WTC11 (cell line): ENCODE data around the gene FMC1. TPM values are rescaled to one million over a fixed set of nuclear protein-coding genes. Genes with fewer than 3 reads are reported as not detected.

Experiments used
- ATAC-seq: fragments of 200-7000 bp; cut with Tn5 transposase; 2 replicates; pipeline ENCODE4 v1.10.0; 2021; ENCODE audit warnings: mild to moderate bottlenecking, moderate library complexity
- CTCF ChIA-PET: fragments of 300-600 bp; sonication (Branson Sonifier 250); formaldehyde crosslinking; loops from one replicate; lab custom pipeline; 2021; ENCODE audit warnings: antibody characterized with exemption; lab: Charles Lee
- POLR2A ChIA-PET: fragments of 350-600 bp; sonication (Branson Sonifier 250); formaldehyde crosslinking; loops from one replicate; lab custom pipeline; 2021; ENCODE audit warnings: antibody characterized with exemption; lab: Charles Lee
- DNase-seq: peaks from one replicate; pipeline ENCODE4 v3.0.0; 2021; ENCODE audit warnings: low spot score
- H3K27ac Mint-ChIP-seq: 2 replicates; pipeline ENCODE4 v1.8.0; 2021; ENCODE audit warnings: mixed read lengths
- H3K27me3 Mint-ChIP-seq: 2 replicates; pipeline ENCODE4 v1.8.0; 2021; ENCODE audit warnings: low read depth, mild to moderate bottlenecking, moderate library complexity, mixed read lengths
- H3K36me3 Mint-ChIP-seq: 2 replicates; pipeline ENCODE4 v1.8.0; 2021; ENCODE audit warnings: mixed read lengths
- H3K4me1 Mint-ChIP-seq: 2 replicates; pipeline ENCODE4 v1.8.0; 2022; ENCODE audit warnings: mixed read lengths
- H3K4me3 Mint-ChIP-seq: 2 replicates; pipeline ENCODE4 v1.8.0; 2021; ENCODE audit warnings: mild to moderate bottlenecking, moderate library complexity, mixed read lengths
- H3K9me3 Mint-ChIP-seq: 2 replicates; pipeline ENCODE4 v1.8.0; 2021; ENCODE audit warnings: mixed read lengths
- CREM ChIP-seq: sonication (generic); formaldehyde crosslinking; IDR thresholded peaks from 2 replicates; pipeline ENCODE4 v1.8.1; 2022; ENCODE audit warnings: mild to moderate bottlenecking, missing genetic modification reagents, moderate library complexity
- FOXP1 ChIP-seq: sonication (generic); formaldehyde crosslinking; IDR thresholded peaks from 2 replicates; pipeline ENCODE4 v1.8.0; 2022; ENCODE audit warnings: missing genetic modification reagents, mild to moderate bottlenecking, moderate library complexity, borderline replicate concordance
- GRHL2 ChIP-seq: fragments of 250-450 bp; sonication (Bioruptor Pico); IDR thresholded peaks from 2 replicates; pipeline ENCODE4 v1.8.0; 2022; ENCODE audit warnings: mild to moderate bottlenecking, moderate library complexity; ENCODE audit not compliant: insufficient replicate concordance, severe bottlenecking
- IRF2 ChIP-seq: sonication (generic); formaldehyde crosslinking; IDR thresholded peaks from 2 replicates; pipeline ENCODE4 v1.8.0; 2022; ENCODE audit warnings: low read depth, missing genetic modification reagents, borderline replicate concordance
- JUN ChIP-seq: sonication (generic); formaldehyde crosslinking; IDR thresholded peaks from 2 replicates; pipeline ENCODE4 v1.8.0; 2023; ENCODE audit warnings: mild to moderate bottlenecking, missing genetic modification reagents
- NFATC4 ChIP-seq: fragments of 250-450 bp; sonication (Bioruptor Pico); IDR thresholded peaks from 2 replicates; pipeline ENCODE4 v1.9.0; 2021; ENCODE audit warnings: mild to moderate bottlenecking
- NFE2L1 ChIP-seq: sonication (generic); formaldehyde crosslinking; IDR thresholded peaks from 2 replicates; pipeline ENCODE4 v1.8.1; 2023; ENCODE audit warnings: missing genetic modification reagents
- PRRX2 ChIP-seq: fragments of 250-450 bp; sonication (Bioruptor Pico); IDR thresholded peaks from 2 replicates; pipeline ENCODE4 v1.8.0; 2021; ENCODE audit warnings: mild to moderate bottlenecking
- RELA ChIP-seq: sonication (generic); formaldehyde crosslinking; IDR thresholded peaks from 2 replicates; pipeline ENCODE4 v1.8.1; 2022; ENCODE audit warnings: missing genetic modification reagents, mild to moderate bottlenecking, borderline replicate concordance
- RORB ChIP-seq: fragments of 250-450 bp; sonication (Bioruptor Pico); IDR thresholded peaks from 2 replicates; pipeline ENCODE4 v1.9.0; 2021; ENCODE audit warnings: mild to moderate bottlenecking
- SMAD3 ChIP-seq: sonication (generic); formaldehyde crosslinking; IDR thresholded peaks from 2 replicates; pipeline ENCODE4 v1.8.0; 2022; ENCODE audit warnings: missing genetic modification reagents, mild to moderate bottlenecking, borderline replicate concordance
- TCF7 ChIP-seq: sonication (generic); formaldehyde crosslinking; IDR thresholded peaks from 2 replicates; pipeline ENCODE4 v1.8.0; 2022; ENCODE audit warnings: mild to moderate bottlenecking, low read depth, missing genetic modification reagents, moderate library complexity
- TP53 ChIP-seq: sonication (generic); formaldehyde crosslinking; IDR thresholded peaks from 2 replicates; pipeline ENCODE4 v1.8.1; 2023; ENCODE audit warnings: mild to moderate bottlenecking, missing genetic modification reagents
- ZNF219 ChIP-seq: sonication (generic); formaldehyde crosslinking; IDR thresholded peaks from 2 replicates; pipeline ENCODE4 v1.8.0; 2023; ENCODE audit warnings: missing genetic modification reagents, mild to moderate bottlenecking, borderline replicate concordance
- ZNF416 ChIP-seq: fragments of 250-450 bp; sonication (Bioruptor Pico); IDR thresholded peaks from 2 replicates; pipeline ENCODE4 v1.9.0; 2021; ENCODE audit warnings: mild to moderate bottlenecking, inconsistent platforms
- ZNF423 ChIP-seq: fragments of 250-450 bp; sonication (Bioruptor Pico); IDR thresholded peaks from 2 replicates; pipeline ENCODE4 v2.1.2; 2022; ENCODE audit warnings: mild to moderate bottlenecking, moderate library complexity
- total RNA-seq: library from RNA; stranded (reverse); gene quantifications from 3 replicates; pipeline ENCODE4 v1.2.3, GENCODE V29; 2021
- TF ChIP-seq, protein P1 (sequence below): sonication (generic); formaldehyde crosslinking; IDR thresholded peaks from 2 replicates; pipeline ENCODE4 v1.8.1; 2022; ENCODE audit warnings: missing genetic modification reagents, borderline replicate concordance
- TF ChIP-seq, protein P2 (sequence below): fragments of 250-450 bp; sonication (Bioruptor Pico); IDR thresholded peaks from 2 replicates; pipeline ENCODE4 v1.9.0; 2021; ENCODE audit warnings: mild to moderate bottlenecking
- TF ChIP-seq, protein P3 (sequence below): sonication (generic); formaldehyde crosslinking; IDR thresholded peaks from 2 replicates; pipeline ENCODE4 v1.8.1; 2023; ENCODE audit warnings: mild to moderate bottlenecking, missing genetic modification reagents, borderline replicate concordance
- TF ChIP-seq, protein P4 (sequence below): fragments of 250-450 bp; sonication (Bioruptor Pico); IDR thresholded peaks from 2 replicates; pipeline ENCODE4 v1.9.0; 2021; ENCODE audit warnings: mild to moderate bottlenecking
- TF ChIP-seq, protein P5 (sequence below): fragments of 250-450 bp; sonication (Bioruptor Pico); IDR thresholded peaks from 2 replicates; pipeline ENCODE4 v1.9.0; 2021; ENCODE audit warnings: mild to moderate bottlenecking, borderline replicate concordance
- TF ChIP-seq, protein P6 (sequence below): sonication (generic); formaldehyde crosslinking; conservative IDR thresholded peaks from 2 replicates; pipeline ENCODE4 v1.8.1; 2022; ENCODE audit warnings: mild to moderate bottlenecking, missing genetic modification reagents

The FMC1 gene
- total RNA-seq, 1 experiment from 2014 or later: 16.3 TPM

DNA sequence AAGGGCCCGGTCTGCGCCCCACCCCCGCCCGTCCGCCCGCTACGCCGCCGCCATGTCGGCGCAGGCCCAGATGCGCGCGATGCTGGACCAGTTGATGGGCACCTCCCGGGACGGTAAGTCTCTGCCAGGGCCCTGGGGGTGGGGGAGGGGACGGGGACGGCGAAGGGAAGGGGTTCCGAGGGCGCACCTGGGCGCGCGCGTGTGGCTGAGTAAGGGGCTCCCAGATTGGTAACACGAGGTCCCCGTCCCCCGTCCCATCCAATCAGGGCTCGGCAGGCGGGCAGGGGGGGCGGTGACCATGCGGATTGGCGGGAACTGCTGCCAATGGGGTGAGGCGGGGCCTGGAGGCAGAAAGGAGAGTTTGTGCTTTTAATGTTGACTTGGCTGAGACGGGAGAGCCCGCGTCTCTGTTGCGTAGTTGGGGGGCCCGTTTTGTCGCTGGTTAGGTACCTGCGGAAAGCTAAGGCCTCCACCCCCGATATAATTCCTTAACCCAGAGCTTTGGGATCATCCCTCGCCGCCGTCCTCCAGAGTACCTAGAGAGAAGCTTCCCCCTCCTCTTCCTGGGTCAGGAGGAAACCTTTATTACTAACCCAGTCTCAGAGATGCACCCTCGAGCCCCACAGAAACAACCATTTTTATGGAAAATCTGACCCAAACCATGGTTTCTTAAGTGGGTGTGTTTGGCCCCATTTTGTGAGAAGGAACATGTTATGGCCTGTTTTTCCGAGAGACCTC is 19.2 kb downstream of the FMC1 start:
- Mint-ChIP-seq H3K27me3 (no peaks in the 10 kb centered on the region), H3K9me3 (no peaks in the 10 kb centered on the region), H3K4me3 (peak overlapping the region; percentile 81), H3K36me3 (peaks cover 6% of the 10 kb centered on the region), H3K27ac (peak overlapping the region; percentile 95), H3K4me1 (peaks cover 33% of the 10 kb centered on the region)
- peak; percentile 82 for ATAC-seq
- POLR2A ChIA-PET: interaction anchor here (0.6 to 1.9 kb wide), 16 partner anchors 10 to 1181 kb away, joined by 3 to 12 read pairs (median 4); partner anchors contain the start of genes FMC1 and KLRG2
- DNase-seq: peak; percentile 99
- CTCF ChIA-PET: interaction anchor here (0.6 to 1.1 kb wide), 3 partner anchors 20 to 74 kb away, joined by 3 to 7 read pairs (median 7); no protein-coding TSS in a partner anchor
- TF ChIP-seq TP53 (no peak), JUN (no peak), ZNF423 (CRISPR knock-in tag) (no peak), IRF2 (no peak), ZNF416 (no peak), GRHL2 (CRISPR knock-in tag) (no peak), CREM (CRISPR knock-in tag) (no peak), TCF7 (CRISPR knock-in tag) (no peak), FOXP1 (0 out of 2 replicates have a peak, but pooled peaks have one; percentile 18), RELA (0 out of 2 replicates have a peak, but pooled peaks have one; percentile 16), PRRX2 (CRISPR knock-in tag) (no peak), NFE2L1 (CRISPR knock-in tag) (0 out of 2 replicates have a peak, but pooled peaks have one; percentile 39), SMAD3 (CRISPR knock-in tag) (0 out of 2 replicates have a peak, but pooled peaks have one; percentile 9), NFATC4 (no peak), ZNF219 (CRISPR knock-in tag) (no peak), RORB (CRISPR knock-in tag) (no peak)
- TF ChIP-seq, protein P1, sequence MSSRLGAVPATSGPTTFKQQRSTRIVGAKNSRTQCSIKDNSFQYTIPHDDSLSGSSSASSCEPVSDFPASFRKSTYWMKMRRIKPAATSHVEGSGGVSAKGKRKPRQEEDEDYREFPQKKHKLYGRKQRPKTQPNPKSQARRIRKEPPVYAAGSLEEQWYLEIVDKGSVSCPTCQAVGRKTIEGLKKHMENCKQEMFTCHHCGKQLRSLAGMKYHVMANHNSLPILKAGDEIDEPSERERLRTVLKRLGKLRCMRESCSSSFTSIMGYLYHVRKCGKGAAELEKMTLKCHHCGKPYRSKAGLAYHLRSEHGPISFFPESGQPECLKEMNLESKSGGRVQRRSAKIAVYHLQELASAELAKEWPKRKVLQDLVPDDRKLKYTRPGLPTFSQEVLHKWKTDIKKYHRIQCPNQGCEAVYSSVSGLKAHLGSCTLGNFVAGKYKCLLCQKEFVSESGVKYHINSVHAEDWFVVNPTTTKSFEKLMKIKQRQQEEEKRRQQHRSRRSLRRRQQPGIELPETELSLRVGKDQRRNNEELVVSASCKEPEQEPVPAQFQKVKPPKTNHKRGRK (CRISPR knock-in tag): no peak
- TF ChIP-seq, protein P2, sequence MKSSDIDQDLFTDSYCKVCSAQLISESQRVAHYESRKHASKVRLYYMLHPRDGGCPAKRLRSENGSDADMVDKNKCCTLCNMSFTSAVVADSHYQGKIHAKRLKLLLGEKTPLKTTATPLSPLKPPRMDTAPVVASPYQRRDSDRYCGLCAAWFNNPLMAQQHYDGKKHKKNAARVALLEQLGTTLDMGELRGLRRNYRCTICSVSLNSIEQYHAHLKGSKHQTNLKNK (CRISPR knock-in tag): 0 out of 2 replicates have a peak, but pooled peaks have one; percentile 2
- TF ChIP-seq, protein P3, sequence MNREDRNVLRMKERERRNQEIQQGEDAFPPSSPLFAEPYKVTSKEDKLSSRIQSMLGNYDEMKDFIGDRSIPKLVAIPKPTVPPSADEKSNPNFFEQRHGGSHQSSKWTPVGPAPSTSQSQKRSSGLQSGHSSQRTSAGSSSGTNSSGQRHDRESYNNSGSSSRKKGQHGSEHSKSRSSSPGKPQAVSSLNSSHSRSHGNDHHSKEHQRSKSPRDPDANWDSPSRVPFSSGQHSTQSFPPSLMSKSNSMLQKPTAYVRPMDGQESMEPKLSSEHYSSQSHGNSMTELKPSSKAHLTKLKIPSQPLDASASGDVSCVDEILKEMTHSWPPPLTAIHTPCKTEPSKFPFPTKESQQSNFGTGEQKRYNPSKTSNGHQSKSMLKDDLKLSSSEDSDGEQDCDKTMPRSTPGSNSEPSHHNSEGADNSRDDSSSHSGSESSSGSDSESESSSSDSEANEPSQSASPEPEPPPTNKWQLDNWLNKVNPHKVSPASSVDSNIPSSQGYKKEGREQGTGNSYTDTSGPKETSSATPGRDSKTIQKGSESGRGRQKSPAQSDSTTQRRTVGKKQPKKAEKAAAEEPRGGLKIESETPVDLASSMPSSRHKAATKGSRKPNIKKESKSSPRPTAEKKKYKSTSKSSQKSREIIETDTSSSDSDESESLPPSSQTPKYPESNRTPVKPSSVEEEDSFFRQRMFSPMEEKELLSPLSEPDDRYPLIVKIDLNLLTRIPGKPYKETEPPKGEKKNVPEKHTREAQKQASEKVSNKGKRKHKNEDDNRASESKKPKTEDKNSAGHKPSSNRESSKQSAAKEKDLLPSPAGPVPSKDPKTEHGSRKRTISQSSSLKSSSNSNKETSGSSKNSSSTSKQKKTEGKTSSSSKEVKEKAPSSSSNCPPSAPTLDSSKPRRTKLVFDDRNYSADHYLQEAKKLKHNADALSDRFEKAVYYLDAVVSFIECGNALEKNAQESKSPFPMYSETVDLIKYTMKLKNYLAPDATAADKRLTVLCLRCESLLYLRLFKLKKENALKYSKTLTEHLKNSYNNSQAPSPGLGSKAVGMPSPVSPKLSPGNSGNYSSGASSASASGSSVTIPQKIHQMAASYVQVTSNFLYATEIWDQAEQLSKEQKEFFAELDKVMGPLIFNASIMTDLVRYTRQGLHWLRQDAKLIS: no peak
- TF ChIP-seq, protein P4, sequence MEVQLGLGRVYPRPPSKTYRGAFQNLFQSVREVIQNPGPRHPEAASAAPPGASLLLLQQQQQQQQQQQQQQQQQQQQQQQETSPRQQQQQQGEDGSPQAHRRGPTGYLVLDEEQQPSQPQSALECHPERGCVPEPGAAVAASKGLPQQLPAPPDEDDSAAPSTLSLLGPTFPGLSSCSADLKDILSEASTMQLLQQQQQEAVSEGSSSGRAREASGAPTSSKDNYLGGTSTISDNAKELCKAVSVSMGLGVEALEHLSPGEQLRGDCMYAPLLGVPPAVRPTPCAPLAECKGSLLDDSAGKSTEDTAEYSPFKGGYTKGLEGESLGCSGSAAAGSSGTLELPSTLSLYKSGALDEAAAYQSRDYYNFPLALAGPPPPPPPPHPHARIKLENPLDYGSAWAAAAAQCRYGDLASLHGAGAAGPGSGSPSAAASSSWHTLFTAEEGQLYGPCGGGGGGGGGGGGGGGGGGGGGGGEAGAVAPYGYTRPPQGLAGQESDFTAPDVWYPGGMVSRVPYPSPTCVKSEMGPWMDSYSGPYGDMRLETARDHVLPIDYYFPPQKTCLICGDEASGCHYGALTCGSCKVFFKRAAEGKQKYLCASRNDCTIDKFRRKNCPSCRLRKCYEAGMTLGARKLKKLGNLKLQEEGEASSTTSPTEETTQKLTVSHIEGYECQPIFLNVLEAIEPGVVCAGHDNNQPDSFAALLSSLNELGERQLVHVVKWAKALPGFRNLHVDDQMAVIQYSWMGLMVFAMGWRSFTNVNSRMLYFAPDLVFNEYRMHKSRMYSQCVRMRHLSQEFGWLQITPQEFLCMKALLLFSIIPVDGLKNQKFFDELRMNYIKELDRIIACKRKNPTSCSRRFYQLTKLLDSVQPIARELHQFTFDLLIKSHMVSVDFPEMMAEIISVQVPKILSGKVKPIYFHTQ (CRISPR knock-in tag): no peak
- TF ChIP-seq, protein P5, sequence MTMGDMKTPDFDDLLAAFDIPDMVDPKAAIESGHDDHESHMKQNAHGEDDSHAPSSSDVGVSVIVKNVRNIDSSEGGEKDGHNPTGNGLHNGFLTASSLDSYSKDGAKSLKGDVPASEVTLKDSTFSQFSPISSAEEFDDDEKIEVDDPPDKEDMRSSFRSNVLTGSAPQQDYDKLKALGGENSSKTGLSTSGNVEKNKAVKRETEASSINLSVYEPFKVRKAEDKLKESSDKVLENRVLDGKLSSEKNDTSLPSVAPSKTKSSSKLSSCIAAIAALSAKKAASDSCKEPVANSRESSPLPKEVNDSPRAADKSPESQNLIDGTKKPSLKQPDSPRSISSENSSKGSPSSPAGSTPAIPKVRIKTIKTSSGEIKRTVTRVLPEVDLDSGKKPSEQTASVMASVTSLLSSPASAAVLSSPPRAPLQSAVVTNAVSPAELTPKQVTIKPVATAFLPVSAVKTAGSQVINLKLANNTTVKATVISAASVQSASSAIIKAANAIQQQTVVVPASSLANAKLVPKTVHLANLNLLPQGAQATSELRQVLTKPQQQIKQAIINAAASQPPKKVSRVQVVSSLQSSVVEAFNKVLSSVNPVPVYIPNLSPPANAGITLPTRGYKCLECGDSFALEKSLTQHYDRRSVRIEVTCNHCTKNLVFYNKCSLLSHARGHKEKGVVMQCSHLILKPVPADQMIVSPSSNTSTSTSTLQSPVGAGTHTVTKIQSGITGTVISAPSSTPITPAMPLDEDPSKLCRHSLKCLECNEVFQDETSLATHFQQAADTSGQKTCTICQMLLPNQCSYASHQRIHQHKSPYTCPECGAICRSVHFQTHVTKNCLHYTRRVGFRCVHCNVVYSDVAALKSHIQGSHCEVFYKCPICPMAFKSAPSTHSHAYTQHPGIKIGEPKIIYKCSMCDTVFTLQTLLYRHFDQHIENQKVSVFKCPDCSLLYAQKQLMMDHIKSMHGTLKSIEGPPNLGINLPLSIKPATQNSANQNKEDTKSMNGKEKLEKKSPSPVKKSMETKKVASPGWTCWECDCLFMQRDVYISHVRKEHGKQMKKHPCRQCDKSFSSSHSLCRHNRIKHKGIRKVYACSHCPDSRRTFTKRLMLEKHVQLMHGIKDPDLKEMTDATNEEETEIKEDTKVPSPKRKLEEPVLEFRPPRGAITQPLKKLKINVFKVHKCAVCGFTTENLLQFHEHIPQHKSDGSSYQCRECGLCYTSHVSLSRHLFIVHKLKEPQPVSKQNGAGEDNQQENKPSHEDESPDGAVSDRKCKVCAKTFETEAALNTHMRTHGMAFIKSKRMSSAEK: no peak
- TF ChIP-seq, protein P6, sequence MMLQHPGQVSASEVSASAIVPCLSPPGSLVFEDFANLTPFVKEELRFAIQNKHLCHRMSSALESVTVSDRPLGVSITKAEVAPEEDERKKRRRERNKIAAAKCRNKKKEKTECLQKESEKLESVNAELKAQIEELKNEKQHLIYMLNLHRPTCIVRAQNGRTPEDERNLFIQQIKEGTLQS (CRISPR knock-in tag): no peak
